ENCODE results near the gene SLC4A2.
A peak's percentile ranks its signal among the peaks of the same experiment; 100 is the strongest.
"Not testable (repeated sequence)": the region's sequence is repeated elsewhere in the genome, so short reads cannot be mapped to it uniquely, and the experiment has no call there.

Gene SLC4A2

DNA sequence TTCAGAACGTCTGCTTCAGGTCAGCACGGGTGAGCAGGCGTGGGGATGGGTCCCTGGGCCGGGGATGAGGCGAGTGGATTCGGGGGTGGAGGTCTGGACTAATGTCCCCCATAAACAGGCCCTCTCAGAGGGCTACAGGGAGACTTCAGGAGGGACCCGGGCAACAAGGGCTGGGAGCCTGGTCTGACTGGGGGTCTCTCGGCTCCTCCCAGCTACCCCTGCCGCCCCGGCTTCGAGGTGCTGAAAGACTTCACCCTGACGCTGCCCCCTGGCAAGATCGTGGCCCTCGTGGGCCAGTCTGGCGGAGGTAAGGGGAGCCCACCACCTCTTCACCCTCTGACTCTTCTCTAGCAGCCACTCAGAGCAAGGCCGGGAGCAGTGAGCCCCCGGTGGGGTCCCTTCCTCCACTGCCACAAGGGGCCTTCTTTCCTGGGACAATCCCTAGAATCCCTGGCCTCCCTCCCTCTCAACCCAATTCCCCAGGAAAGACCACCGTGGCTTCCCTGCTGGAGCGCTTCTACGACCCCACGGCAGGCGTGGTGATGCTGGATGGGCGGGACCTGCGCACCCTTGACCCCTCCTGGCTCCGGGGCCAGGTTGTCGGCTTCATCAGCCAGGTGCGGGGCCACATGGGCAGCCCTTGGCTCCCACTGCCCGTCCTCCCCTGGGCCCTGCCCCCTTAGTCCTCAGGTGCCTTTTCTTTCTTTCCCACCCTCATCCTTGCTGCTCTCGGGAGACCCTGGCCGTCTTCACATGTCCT, 18.6 kb upstream of the SLC4A2 start:
- in situ Hi-C loops (cut with HindIII; ENCODE audit: low pct_unique_long_range_greater_than_20kb, low sequenced_read_pairs): no loop called here
- no peak for TF ChIP-seq JUND (IDR thresholded peaks at IDR 0.05; ENCODE audit: low read depth)
- DNase-seq (ENCODE audit: low read depth in 1 of 2, low spot score in 1 of 2): no peak

DNA sequence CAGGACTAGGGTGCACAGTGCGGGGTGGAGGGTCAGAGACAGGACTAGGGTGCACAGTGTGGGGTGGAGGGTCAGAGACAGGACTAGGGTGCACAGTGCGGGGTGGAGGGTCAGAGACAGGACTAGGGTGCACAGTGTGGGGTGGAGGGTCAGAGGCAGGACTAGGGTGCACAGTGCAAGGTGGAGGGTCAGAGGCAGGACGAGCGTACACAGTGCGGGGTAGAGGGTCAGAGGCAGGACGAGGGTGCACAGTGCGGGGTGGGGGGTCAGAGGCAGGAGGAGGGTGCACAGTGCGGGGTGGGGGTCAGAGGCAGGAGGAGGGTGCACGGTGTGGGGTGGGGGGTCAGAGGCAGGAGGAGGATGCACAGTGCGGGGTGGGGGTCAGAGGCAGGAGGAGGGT, 15.9 kb upstream of the SLC4A2 start:
- in situ Hi-C loops (cut with HindIII; ENCODE audit: low pct_unique_long_range_greater_than_20kb, low sequenced_read_pairs): not testable (repeated sequence)

DNA sequence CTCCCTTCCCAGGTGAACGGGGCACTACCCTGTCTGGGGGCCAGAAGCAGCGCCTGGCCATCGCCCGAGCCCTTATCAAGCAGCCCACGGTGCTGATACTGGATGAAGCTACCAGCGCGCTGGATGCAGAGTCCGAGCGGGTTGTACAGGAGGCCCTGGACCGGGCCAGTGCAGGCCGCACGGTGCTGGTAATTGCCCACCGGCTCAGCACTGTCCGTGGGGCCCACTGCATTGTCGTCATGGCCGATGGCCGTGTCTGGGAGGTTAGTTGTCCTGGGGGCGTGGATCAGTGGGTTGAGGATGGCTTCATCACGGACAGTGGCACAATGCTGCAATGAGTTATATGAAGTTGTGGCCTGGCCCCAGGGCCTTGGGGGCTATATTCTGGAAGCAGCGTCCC, 15.4 kb upstream of the SLC4A2 start:
- no peak for DNase-seq (ENCODE audit: low read depth in 1 of 2, low spot score in 1 of 2)
- no peak for TF ChIP-seq JUND (IDR thresholded peaks at IDR 0.05; ENCODE audit: low read depth)
- in situ Hi-C loops (cut with HindIII; ENCODE audit: low pct_unique_long_range_greater_than_20kb, low sequenced_read_pairs): no loop called here

More for the DNA sequence above, 15.9 kb upstream of the SLC4A2 start:
- not testable (repeated sequence) for DNase-seq (ENCODE audit: low read depth in 1 of 2, low spot score in 1 of 2)

DNA sequence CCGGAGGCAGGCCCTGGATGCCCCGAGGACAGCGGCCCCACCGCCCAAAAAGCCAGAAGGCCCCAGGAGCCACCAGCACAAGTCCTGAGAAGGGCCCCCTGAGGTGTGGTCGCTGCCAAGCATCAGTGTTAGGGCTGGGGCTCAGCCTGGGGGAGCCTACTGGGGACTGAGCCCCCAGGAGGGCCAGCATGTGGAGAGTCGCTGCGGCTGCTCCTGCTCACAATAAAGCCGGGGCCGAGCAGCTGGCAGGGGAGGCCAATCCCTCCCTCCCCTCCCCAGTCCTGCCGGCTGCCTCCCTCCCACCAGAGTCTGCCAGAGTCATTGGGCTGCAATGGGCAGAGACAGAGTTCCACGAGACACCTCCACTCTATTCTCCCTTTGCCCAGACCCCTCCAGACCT, 14.1 kb upstream of the SLC4A2 start:
- TF ChIP-seq JUND (IDR thresholded peaks at IDR 0.05; ENCODE audit: low read depth): no peak
- DNase-seq (ENCODE audit: low read depth in 1 of 2, low spot score in 1 of 2): no peak
- in situ Hi-C loops (cut with HindIII; ENCODE audit: low pct_unique_long_range_greater_than_20kb, low sequenced_read_pairs): no loop called here

DNA sequence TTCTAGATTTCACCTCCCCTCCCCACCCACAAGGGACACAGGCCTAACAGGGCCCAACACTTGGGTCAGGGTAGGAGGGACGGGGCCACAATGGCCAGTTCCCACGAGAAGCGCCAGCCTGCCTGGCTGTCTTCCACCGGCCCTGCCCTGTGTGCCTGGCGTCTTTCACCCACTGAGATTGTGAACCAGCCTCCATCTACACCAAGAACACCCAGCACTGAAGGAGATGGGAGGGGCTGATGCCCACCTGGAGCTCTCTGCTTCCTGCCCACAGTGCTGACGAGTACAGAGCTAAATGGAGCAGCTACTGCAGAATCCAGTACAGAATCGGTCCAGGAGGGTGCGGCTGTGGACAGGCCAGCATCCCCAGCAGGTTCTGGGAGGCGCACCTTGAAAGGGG, 13.4 kb upstream of the SLC4A2 start:
- TF ChIP-seq JUND (IDR thresholded peaks at IDR 0.05; ENCODE audit: low read depth): no peak
- no peak for DNase-seq (ENCODE audit: low read depth in 1 of 2, low spot score in 1 of 2)
- in situ Hi-C loops (cut with HindIII; ENCODE audit: low pct_unique_long_range_greater_than_20kb, low sequenced_read_pairs): no loop called here

GRCh38 chr7:151046603-151047573, 12.5 kb upstream of the SLC4A2 start:
- DNase-seq (ENCODE audit: low read depth in 1 of 2, low spot score in 1 of 2): peak; percentile 28 to 47

DNA sequence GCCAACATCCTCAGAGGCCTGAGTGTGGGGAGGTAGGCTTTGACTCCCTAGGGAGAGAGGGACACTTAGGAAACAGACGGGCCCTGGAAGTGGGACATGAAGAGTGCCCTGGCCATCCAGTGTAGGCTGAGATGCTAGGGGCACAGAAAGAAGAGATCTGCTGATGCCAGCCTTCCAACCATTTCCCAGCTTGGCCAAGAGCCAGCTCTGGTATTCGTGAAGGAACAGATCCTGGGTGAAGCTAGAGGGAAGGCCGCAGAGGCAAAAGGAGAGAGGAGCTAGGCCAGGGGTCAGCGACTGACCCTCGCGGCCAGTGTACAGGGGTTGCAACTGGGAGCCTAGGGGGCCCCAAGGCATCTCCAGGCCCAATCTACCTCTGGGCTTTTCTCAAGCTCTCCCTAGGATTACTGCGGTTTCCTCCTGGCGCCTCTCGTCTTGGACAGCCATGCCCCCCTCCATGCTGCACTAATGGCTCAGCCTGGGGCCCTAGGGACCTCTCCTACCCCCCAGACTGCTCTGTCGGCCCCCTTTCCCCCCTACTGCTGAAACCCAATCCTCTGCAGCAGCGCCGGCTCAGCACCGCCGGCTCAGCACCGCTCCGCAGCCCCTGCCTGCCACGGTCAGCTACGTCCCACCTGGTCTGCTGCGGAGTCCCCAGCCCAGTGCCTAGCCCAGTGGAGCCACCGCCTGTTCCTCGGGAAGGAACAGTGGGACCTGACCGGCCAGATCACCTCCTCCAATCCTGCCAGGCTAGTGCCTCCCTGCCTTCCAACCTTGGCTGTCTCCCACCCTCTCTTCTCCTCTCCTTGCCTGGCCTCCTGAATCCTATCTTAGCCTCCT, 11.2 kb upstream of the SLC4A2 start, which contains the start of gene ASIC3:
Gene ASIC3, plus strand, starts transcription at position 556 of the 840 bp plus-strand sequence. CDS start 355 bp downstream, outside the sequence.
- in situ Hi-C loops (cut with HindIII; ENCODE audit: low pct_unique_long_range_greater_than_20kb, low sequenced_read_pairs): no loop called here
- no peak for TF ChIP-seq JUND (IDR thresholded peaks at IDR 0.05; ENCODE audit: low read depth)
- no peak for DNase-seq (ENCODE audit: low read depth in 1 of 2, low spot score in 1 of 2)

More at GRCh38 chr7:151046603-151047573, 12.5 kb upstream of the SLC4A2 start:
- in situ Hi-C loops (cut with HindIII; ENCODE audit: low pct_unique_long_range_greater_than_20kb, low sequenced_read_pairs): no loop called here
- no peak for TF ChIP-seq JUND (IDR thresholded peaks at IDR 0.05; ENCODE audit: low read depth)

GRCh38 chr7:151048911-151049463, 10.4 kb upstream of the SLC4A2 start:
- TF ChIP-seq JUND (IDR thresholded peaks at IDR 0.05; ENCODE audit: low read depth): no peak
- no peak for DNase-seq (ENCODE audit: low read depth in 1 of 2, low spot score in 1 of 2)
- in situ Hi-C loops (cut with HindIII; ENCODE audit: low pct_unique_long_range_greater_than_20kb, low sequenced_read_pairs): no loop called here

- no peak for DNase-seq (ENCODE audit: low read depth in 1 of 2, low spot score in 1 of 2)
- TF ChIP-seq JUND (IDR thresholded peaks at IDR 0.05; ENCODE audit: low read depth): no peak
- in situ Hi-C loops (cut with HindIII; ENCODE audit: low pct_unique_long_range_greater_than_20kb, low sequenced_read_pairs): no loop called here
These were observed 8.3 kb upstream of the SLC4A2 start for GRCh38 chr7:151051108-151051507.

- TF ChIP-seq JUND (IDR thresholded peaks at IDR 0.05; ENCODE audit: low read depth): no peak
- DNase-seq (ENCODE audit: low read depth in 1 of 2, low spot score in 1 of 2): no peak
- in situ Hi-C loops (cut with HindIII; ENCODE audit: low pct_unique_long_range_greater_than_20kb, low sequenced_read_pairs): no loop called here
These were observed 6.3 kb upstream of the SLC4A2 start for GRCh38 chr7:151053096-151053495.

GRCh38 chr7:151053751-151054150, 5.6 kb upstream of the SLC4A2 start:
- no peak for TF ChIP-seq JUND (IDR thresholded peaks at IDR 0.05; ENCODE audit: low read depth)
- no peak for DNase-seq (ENCODE audit: low read depth in 1 of 2, low spot score in 1 of 2)
- in situ Hi-C loops (cut with HindIII; ENCODE audit: low pct_unique_long_range_greater_than_20kb, low sequenced_read_pairs): no loop called here

DNA sequence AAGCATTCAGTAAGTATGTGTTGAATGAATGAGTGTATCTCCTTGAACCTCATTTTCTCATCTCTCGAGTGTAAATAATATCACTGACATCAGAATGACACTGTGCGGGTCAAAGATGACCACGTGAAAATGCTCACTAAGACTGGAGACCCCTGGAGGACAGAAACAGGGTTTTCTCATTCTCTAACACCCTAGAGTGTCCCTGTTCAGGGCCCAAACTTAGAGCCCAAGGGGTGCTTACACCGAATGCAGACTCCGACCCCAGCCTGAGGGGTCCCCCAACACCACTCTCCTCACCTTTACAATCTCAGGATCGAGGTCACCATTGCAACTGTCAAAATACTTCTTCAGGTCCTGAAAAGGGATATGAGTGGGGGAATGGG, 3.1 kb upstream of the SLC4A2 start:
- DNase-seq (ENCODE audit: low read depth in 1 of 2, low spot score in 1 of 2): no peak
- in situ Hi-C loops (cut with HindIII; ENCODE audit: low pct_unique_long_range_greater_than_20kb, low sequenced_read_pairs): no loop called here
- no peak for TF ChIP-seq JUND (IDR thresholded peaks at IDR 0.05; ENCODE audit: low read depth)

All from T47D (cell line).